Stimulated activated naive CD8-positive, alpha-beta T cell treated with anti-CD3 and anti-CD28 coated beads, Interleukin-15, Interleukin-2, amounts not matched to agents 100 U/mL and 50 U/mL, for 24 hours (primary cell): ENCODE measurements around the gene VKORC1L1.
"Not testable (repeated sequence)": the region's sequence is repeated elsewhere in the genome, so short reads cannot be mapped to it uniquely, and the experiment has no call there.

ENCODE experiments used
- ATAC-seq: fragments of 150-1000 bp; cut with Tn5 transposase; one replicate; pipeline ENCODE4 v1.10.0; 2021
- DNase-seq: peaks from one replicate; pipeline ENCODE4 v3.0.0; 2021

The VKORC1L1 gene

DNA sequence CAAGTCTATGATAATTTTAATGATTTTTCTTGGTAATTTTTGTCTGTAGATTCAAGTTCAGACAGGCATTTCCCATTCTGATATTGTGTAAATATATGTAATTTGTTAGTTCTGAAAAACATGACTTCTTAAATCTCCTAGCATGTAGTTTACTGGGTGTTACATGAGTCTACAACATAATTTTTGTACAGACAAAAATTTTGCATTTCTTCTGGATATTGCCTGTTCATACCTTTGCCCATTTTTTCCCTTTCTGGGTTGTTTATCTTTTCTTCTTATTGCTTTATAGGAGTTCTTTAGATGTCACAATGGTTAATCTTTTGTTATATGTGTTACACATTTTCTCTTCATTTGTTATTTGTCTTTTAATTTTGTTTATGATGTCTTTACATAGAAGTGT, 12.1 kb downstream of the VKORC1L1 start:
- not testable (repeated sequence) for DNase-seq, ATAC-seq

DNA sequence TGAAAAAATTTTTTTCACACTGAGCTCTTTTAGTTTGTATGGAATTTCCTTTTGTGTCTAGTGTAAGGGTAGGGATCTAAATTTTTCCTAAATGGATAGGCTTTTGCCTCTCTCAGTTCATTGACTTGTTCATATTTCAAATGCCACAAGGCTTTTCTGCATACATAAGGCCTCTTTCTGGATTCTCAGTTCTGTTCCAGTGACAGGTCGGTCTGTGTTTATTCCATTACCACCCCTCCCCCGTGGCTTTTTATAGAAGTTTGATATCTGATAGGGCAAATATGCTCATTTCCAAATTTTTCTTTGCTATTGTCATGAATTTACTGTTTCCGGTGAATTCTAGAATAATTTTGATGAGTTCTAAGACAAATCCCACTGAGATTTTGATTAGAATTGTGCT, 12.7 kb downstream of the VKORC1L1 start:
- DNase-seq, ATAC-seq: not testable (repeated sequence)

DNA sequence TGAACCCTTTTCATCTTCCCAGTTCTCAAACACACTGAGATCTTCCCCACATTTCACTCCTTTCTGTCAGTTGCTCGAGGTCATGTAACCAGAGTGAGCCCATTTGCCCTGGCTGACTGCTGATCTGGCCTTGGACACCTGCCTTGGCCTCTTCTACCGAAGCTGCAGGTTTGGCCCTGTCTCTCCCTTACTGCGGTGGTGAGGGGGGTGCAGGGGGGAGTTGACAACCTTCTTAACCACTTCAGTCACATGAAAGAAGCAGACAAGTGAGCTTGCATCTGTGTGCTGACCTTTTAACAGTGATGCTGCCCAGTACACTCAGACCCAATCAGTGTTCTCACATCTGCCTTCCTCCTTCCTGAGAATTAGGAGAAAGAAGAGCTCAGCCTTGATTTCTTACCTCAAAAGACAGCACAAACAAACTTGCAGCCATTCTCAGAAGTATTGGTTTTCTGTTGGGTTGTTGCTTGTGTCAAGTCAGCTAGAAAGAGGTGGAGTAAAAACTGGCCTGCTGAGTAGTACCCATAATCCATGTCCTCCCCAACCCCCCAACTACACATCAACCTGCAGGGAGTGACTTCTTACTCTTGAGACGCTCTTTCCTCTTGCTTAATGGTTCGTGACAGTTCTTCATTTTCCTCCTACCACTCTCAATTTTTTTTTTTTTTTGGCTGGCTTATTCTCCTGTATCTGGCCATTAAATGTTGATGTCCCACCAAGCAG, 15.7 kb downstream of the VKORC1L1 start:
- DNase-seq, result not testable (repeated sequence)

DNA sequence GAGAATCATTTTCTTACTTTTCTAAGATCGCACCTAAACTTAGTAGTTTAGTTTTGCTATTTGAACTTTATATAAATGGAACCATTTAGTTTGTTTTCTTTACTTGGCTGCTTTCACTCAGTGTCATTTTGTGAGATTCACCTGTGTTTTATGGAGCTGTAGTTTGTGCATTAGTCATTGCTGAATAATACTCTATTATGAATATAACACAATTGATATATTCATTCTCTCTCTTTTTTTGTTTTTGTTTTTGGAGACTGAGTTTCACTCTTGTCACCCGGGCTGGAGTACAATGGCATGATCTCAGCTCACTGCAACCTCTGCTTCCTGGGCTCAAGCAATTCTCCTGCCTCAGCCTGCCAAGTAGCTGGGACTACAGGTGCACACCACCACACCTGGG, 16.8 kb downstream of the VKORC1L1 start:
- ATAC-seq, DNase-seq: not testable (repeated sequence)

More for the DNA sequence above, 15.7 kb downstream of the VKORC1L1 start:
- not testable (repeated sequence) for ATAC-seq

DNA sequence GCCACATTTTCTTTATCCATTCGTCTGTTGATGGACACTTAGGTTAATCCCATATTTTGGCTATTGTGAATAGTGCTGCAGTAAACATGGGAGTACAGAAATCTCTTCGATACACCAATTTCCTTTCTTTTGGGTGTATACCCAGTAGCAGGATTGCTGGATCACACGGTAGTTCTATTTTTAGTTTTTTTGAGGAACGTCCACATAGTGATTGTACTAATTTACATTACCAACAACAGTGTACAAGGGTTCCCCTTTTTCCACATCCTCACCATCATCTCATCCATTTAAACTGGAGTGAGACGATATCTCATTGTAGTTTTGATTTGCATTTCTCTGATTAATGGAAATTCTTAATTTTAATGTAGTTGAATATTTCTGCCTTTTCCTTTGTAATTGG, 19.3 kb downstream of the VKORC1L1 start:
- DNase-seq (no peak), ATAC-seq (no peak)

DNA sequence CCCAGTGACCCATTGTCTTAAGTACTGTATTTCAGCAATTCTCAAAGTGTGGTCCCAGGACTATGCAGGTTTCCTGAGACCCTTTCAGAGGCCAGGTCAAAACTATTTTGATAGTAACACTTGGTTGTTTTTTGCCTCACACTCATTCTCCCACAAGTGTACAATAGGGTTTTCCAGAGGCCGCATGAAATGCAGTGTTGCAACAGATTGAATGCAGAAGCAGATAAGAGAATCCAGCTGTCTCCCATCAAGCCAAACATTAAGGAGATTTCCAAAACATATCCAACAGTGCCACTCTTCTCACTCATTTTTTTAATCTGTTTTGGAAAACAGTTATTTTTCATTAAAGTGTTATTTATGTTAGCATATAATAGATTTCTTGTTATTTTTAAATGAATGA, 20.0 kb downstream of the VKORC1L1 start:
- ATAC-seq, result no peak
- no peak for DNase-seq

DNA sequence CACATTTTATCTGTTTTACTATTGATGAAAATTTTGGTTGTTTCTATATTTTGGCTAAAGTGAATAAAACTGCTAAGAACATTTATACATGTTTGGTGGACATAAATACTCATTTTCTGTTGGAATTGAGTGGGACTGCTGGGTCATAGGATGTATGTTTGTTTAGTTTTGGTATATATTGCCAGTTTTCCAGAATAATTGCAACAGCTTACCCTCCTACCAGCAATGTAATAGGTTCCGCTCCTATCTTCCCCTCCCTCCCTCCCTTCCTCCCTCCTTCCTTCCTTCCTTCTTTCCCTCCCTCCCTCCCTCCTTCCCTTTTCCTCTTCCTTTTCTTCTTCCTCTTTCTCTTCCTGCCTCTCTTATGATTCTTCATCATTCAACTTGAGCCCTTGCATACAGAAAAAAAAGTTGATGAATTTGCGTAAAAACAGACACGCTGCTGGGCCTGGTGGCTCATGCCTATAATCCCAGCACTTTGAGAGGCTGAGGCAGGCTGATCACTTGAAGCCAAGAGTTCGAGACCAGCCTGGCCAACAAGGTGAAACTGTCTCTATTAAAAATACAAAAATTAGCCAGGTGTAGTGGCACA, 23.5 kb downstream of the VKORC1L1 start:
- ATAC-seq, result no peak
- no peak for DNase-seq

DNA sequence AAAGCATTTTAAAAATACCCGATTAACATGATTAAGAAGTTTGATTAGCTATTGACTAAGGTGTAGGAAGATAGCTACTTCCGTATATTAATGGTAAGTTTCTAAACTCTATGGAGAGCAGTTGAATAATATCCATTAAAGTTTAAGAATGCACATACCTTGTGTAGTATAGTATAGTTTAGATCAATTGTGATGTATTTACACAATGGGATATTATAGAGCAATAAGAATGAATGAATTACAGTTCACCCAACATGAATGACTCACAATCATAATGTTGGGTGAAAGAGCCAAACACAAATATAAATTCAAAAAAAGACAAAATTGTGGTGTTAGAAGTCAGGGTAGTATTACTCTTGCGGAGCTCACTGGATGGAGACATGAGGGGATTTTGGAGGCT, 24.4 kb downstream of the VKORC1L1 start:
- not testable (repeated sequence) for DNase-seq, ATAC-seq

DNA sequence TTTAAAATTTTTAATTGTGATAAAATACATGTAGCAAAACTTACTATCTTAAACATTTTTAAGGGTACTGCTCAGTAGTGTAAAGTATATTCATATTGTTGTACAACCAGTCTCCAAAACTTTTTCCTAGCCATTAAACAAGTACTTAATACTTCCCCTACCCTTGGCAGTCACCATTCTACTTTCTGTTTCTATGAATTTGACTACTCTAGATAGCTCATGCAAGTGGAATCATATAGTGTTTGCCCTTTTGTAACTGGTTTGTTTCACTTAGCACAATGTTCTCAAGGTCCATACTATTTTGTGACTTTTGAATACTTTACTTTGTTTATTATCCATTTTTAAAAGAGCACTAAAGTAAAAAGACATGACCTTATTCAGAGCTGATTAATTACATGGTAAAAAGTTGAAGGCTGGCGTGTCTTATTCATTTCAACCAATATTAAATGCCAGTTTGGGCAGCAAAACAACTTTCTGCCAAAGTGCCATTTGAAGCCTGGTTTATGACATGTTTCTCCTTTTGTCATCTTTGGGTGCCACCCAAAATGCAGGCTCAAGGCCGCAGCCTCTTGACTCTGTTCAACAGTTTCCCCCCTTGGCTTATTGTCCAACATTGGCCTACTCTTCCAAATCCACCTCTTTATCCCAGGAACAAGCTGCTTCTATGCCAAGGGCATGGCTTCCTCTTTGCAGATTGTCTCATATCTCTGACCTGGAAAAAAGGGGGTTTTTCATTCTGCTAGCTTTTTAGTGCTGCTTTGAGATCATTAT, 26.0 kb downstream of the VKORC1L1 start:
- DNase-seq, ATAC-seq: not testable (repeated sequence)

DNA sequence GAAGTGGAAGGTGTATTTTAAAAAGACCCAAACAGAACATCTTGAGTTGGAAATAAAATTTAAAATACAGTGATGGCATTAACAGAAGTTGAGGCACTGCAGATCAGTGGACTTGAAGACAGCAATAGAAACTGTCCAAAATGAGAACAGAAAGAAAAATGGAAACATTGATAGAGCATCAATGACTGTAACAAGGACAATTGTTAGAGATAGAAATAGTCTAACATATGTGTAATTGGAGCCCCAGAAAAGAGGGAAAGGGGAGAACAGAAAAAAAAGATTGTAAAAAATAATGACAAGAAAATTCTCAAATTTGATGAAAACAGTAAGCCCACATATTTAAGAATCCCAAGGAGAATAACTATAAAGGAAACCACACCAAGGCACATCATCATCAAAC, 29.4 kb downstream of the VKORC1L1 start:
- no peak for ATAC-seq
- DNase-seq, result no peak

DNA sequence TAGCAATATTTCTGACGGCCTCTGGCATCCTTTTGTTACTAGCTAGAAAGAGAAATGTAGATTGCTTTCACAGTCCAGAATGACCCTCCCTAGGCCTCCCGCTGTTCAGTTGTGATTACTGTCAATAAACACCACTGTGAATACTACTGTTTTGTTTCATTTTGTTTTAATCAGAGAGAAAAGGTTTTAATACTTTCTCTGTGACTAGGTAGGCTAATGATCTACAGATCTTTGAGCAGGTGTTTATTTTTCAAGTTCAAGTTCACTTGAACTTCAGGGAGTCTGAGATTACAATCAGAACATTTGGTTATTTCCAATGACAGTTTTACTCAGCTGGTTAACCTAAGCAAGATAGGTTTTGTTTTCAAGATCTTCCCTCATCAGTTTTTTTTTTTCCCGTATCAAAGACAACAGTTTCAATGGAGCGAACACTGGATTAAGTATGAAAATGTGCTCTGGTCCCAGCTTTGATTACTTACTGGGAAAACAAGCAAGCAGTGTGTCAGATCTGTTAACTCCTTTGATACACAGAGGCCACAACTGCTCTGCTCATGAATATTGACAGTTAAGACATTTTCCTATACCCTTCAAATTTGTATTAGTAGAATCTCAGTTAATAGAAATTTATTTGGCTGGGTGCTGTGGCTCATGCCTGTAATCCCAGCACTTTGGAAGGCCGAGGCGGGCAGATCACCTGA, 34.8 kb downstream of the VKORC1L1 start:
- ATAC-seq (no peak), DNase-seq (no peak)

DNA sequence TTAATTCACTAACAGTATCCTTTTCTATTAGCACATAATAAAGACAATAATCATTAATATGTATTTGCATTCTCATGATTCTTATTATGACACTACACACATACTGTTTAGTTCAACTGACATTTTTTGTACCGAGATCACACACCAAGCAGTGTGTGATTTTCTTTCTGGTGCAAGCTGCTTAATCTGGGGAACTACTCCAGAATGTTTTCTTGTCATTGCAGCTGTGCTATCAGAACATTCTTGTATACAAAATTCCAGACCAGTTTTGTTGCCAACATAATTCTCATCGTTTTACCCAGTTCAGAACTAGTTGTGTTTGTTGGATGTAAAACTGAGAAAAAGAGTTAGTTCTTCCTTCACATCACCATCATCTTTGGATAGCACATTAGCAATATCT, 37.4 kb downstream of the VKORC1L1 start:
- no peak for DNase-seq
- no peak for ATAC-seq

DNA sequence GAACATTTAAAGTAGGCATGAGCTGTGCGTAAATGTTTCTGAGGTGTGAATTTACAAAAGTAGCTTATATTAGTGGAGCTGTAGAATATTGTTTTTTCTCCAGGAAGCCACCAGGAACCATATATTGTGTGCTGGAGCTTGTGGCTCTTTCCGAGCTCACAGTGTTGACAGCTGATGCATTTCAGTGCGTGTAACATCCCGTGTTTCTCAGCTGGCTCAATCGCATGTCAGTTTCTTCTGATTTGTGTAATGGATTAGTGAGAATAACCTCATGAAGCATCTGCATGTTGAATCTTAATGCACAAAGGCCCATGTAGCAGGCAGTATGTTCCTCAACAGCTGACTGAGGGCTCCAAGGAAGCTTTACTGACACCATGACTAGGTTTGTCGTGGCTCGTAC, 39.4 kb downstream of the VKORC1L1 start:
- DNase-seq, result no peak
- ATAC-seq, result no peak

DNA sequence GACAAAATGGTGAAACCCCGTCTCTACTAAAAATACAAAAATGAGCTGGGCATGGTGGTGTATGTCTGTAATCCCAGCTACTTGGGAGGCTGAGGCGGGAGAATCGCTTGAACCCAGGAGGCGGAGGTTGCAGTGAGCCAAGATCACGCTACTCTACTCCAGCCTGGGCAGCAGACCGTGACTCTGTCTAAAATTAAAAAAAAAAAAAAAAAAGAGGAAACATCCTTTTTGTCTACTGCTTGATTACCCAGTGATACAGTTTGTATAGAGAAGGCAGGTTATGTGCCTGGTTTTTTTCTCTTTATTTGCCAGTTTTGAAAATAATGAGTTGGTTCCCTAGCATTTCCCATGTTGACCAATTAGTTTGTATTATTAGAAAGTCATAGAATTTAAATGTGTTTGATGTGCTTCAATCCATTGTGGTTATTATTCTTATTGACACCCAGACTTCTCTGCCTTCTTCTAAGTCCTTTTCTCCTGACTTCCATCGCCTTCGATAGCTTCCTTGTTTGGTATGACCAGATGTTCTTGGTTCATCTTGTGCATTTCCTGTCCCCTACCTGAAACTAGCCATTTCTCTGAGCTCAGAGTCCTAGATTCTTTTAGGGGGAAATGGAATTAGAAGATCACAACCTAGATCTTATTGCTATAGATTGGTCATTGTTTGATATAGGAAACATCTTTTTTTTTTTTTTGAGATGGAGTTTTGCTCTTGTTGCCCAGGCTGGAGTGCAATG, 43.2 kb downstream of the VKORC1L1 start:
- ATAC-seq (no peak), DNase-seq (no peak)

DNA sequence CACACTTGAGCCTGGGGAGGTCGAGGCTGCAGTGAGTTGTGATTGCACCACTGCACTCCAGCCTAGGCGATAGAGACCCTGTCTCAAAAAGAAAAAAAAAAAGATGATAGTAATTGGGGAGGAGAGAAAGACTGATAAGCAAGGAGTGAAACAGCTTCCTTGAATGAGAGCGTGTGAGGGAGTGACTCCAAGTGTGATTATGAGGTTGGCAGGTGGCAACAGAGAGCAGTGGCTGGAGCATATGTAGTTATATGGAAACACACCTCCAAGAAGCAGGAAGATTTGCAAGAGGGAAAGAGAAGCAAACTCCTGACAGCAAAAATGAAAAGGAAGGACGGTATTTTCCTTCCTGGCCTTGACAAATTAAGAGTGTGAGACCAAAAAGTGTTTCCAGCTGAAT, 50.4 kb downstream of the VKORC1L1 start:
- DNase-seq (no peak), ATAC-seq (no peak)

DNA sequence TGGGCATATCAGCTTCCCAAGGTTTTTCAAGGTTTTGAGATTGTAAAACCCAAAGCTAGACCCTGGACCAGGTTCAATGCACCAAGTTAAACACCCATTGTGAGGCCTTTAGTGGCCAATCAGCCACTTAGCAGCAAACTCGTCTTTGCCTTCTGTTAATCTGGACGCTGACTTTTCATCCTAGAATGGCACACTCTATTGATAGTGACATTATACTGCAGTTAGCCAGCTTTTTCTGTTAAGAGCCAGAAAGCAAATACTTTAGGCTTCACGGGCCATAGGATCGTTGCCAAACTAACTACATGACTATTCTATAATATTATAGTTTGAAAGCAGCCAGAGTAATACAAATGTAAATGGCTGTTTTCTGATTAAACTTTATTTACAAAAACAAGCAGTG, 51.3 kb downstream of the VKORC1L1 start:
- no peak for ATAC-seq
- DNase-seq, result no peak

DNA sequence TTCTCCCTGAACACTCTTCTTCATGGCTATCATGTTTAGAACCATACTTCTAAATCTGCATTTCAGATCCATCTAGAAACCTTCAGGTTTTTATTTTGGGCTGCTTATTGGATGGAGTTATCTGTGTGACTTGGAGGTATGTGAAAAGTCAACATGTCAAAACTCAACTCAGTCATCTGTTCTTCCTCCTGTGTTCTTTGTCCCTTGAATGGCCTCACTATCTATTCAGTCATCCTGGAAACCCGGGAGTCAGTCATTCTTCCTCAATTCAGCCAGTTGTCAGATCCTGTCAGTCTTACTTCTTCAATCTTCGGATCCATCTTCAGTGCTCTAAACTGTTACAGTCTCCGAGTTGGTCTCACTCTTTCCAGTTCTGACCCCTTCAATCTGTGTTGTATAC, 52.2 kb downstream of the VKORC1L1 start:
- no peak for ATAC-seq
- no peak for DNase-seq

DNA sequence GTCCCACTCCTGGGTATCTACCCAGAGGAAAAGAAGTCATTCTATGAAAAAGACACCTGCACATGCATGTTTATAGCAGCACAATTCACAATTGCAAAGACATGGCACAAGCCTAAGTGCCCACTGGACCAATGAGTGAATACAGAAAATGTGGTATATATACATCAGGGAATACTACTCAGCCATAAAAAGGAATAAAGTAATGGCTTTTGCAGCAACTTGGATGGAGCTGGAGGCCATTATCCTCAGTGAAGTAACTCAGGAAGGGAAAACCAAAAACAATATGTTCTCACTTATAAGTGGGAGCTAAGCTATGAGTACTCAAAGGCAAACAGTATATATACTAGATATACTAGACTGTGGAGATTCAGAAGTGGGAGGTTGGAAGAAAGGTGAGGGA, 53.7 kb downstream of the VKORC1L1 start:
- DNase-seq (no peak), ATAC-seq (no peak)

DNA sequence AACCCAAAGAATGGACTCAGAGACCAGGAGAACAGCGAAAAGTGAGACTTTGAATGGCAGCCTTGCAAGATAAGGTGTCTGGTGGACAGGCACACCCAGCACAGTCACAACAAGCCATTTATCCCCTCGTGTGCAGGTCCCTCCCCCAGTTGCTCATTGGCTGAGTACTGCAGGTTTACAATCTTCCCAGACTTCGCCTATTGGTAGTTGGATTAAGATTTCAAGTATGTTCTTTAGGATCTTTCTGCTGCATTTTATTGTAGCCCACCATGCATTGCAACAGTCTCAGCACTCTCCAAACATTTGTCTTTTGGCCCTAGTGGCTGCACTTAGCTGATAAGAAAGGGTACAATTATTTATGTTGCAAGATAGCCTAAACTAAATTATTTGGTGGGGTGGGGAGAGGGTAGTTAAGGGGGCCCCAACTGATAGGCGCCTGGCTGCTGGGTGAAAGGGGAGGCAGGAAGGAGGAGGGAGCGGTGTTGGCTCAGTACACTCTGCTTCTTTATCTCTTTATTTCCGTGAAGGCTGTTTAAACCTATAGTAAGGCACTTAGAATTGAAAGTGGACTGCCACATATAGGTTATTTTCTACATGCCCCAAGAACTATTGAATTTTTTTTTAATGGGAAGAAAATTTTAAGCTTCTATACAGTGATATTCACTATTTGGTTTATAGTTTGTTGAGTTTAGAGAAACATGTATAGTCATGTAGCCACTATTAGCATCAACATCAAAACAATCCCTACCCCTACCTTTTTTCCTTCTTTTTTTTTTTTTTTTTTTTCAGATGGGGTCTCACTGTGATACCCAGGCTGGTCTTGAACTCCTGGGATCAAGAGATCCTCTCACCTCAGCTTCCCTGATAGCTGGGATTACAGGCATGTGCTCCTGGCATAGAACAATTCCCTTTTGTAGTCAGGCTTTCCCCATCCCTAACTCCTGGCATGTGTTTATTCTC, 54.9 kb downstream of the VKORC1L1 start:
- no peak for DNase-seq
- ATAC-seq, result no peak

DNA sequence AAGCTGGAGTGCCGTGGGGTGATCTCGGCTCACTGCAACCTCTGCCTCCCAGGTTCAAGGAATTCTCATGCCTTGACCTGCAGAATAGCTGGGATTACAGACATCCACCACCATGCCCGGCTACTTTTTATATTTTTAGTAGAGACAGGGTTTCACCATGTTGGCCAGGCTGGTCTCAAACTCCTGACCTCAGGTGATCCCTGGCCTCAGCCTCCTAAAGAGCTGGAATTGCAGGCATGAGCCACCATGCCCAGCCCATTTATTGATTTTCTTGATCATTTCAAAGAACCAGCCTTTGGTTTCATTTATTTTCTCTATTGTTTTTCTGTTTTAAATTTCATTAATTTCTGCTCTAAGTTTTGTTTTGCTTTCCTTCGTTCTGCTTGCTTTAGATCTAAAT, 58.8 kb downstream of the VKORC1L1 start:
- DNase-seq (no peak), ATAC-seq (no peak)

DNA sequence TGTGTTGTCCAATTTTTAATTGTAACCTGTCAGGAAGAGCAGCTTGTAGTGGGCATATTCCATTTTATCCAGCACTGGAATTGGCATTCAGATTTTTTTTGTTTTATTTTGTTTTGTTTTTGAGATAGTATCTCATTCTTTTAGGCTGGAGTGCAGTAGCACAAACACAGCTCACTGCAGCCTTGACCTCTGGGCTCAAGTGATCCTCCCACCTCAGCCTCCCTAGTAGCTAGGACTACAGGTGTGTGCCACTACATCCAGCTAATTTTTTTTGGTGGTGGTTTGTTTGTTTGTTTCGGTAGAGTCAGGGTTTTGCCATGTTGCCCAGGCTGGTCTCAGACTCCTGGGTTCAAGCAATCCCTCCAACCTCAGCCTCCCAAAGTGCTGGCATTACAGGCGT, 64.4 kb downstream of the VKORC1L1 start:
- ATAC-seq (no peak), DNase-seq (no peak)
